Uterus (tissue), 4 donors: ENCODE data around the gene ARGFX. TPM values are rescaled to one million over a fixed set of nuclear protein-coding genes. Genes with fewer than 3 reads are reported as not detected.

ENCODE experiments used
- DNase-seq, 2 donors: peaks; one replicate each; pipeline ENCODE4 v3.0.0-alpha.2; 2019 to 2020
- H3K27ac ChIP-seq, 2 donors: fragments of 200-600 bp; sonication (generic); 1 replicate in 1 of 2; 2 replicates in 1 of 2; pipeline ENCODE4 v1.5.1; 2016 to 2018
- H3K27me3 ChIP-seq, 2 donors: fragments of 200-600 bp; sonication (generic); one replicate each; pipeline ENCODE4 v1.5.1; 2018 to 2019; ENCODE audit warnings: control low read depth in 1 of 2
- H3K36me3 ChIP-seq, 2 donors: fragments of 200-600 bp; sonication (generic); one replicate each; pipeline ENCODE4 v1.5.1; 2019; ENCODE audit warnings: control low read depth in 1 of 2
- H3K4me1 ChIP-seq, 2 donors: fragments of 200-600 bp; sonication (generic); one replicate each; pipeline ENCODE4 v1.5.1; 2018 to 2019; ENCODE audit warnings: control low read depth in 1 of 2
- H3K4me3 ChIP-seq, 2 donors: fragments of 200-600 bp; sonication (generic); 1 replicate in 1 of 2; 2 replicates in 1 of 2; pipeline ENCODE4 v1.5.1; 2018 to 2019; ENCODE audit warnings: mild to moderate bottlenecking in 1 of 2
- H3K9me3 ChIP-seq, 2 donors: fragments of 200-600 bp; sonication (generic); one replicate each; pipeline ENCODE4 v1.5.1; 2019; ENCODE audit warnings: control low read depth in 1 of 2
- POLR2A ChIP-seq, 2 donors: fragments of 450-650 bp; IDR thresholded peaks; one replicate each; pipeline ENCODE4 v1.6.1; 2016; ENCODE audit warnings: antibody characterized with exemption in 2 of 2, mild to moderate bottlenecking in 1 of 2, moderate library complexity in 1 of 2
- intact Hi-C: fragments of 100-400 bp; cut with DNase I; formaldehyde crosslinking; loops from one replicate; pipeline ENCODE4 v1.15.1; 2023; ENCODE audit warnings: low total_unique reads
- total RNA-seq, 4 donors: library from RNA; depleted of rRNA in 3 of 4; stranded (reverse); fragments of >200 nt in 3 of 4; gene quantifications; one replicate each; pipeline versions ENCODE4 v1.1.0 to v1.2.4, GENCODE V29; 2014 to 2023
- TF ChIP-seq, protein P1 (sequence below), 4 experiments: fragments of 200-600 bp in 2 of 4; fragments of 450-650 bp in 2 of 4; sonication (generic) in 2 of 4; IDR thresholded peaks; one replicate each; pipeline ENCODE4 v1.5.1; 2016 to 2019; ENCODE audit warnings: antibody characterized with exemption in 4 of 4, mild to moderate bottlenecking in 2 of 4, moderate library complexity in 1 of 4
- donor health status: DM: yes; HTN: yes; CAD: no.

ARGFX gene
- total RNA-seq, 4 donors from 2014 or later: not detected

DNA sequence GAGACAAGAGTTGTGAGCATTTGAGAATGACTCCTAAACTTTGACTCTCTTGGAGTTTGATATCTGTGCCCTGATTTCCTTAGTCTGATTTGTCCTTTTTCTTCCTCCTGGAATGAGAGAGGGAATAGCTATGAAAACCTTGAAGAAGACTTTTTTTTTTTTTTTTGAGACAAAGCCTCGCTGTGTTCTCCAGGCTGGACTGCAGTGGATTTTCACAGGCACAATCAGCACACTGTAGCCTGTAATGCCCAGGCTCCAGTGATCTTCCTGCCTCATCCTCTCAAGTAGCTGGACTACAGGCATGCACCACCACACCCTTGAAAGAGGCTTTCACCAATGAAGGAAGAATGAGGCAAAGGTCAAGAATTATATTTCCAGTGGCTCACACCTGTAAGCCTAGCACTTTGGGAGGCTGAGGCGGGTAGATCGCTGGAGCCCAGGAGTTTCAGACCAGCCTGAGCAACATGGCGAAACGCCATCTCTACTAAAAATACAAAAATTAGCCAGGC is 10.3 kb upstream of the ARGFX start:
- no peak overlapping the region for H3K4me3 ChIP-seq
- TF ChIP-seq POLR2A (IDR thresholded peaks at IDR 0.05): no peak
- TF ChIP-seq, protein P1, sequence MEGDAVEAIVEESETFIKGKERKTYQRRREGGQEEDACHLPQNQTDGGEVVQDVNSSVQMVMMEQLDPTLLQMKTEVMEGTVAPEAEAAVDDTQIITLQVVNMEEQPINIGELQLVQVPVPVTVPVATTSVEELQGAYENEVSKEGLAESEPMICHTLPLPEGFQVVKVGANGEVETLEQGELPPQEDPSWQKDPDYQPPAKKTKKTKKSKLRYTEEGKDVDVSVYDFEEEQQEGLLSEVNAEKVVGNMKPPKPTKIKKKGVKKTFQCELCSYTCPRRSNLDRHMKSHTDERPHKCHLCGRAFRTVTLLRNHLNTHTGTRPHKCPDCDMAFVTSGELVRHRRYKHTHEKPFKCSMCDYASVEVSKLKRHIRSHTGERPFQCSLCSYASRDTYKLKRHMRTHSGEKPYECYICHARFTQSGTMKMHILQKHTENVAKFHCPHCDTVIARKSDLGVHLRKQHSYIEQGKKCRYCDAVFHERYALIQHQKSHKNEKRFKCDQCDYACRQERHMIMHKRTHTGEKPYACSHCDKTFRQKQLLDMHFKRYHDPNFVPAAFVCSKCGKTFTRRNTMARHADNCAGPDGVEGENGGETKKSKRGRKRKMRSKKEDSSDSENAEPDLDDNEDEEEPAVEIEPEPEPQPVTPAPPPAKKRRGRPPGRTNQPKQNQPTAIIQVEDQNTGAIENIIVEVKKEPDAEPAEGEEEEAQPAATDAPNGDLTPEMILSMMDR (IDR thresholded peaks at IDR 0.05): no peak
- H3K36me3 ChIP-seq: no peaks in the 10 kb centered on the region
- no peak for DNase-seq
- H3K4me1 ChIP-seq: no peaks in the 10 kb centered on the region
- H3K27ac ChIP-seq: no peak overlapping the region
- H3K27me3 ChIP-seq: no peaks in the 10 kb centered on the region
- intact Hi-C loops: no loop called here
- H3K9me3 ChIP-seq: no peaks in the 10 kb centered on the region

DNA sequence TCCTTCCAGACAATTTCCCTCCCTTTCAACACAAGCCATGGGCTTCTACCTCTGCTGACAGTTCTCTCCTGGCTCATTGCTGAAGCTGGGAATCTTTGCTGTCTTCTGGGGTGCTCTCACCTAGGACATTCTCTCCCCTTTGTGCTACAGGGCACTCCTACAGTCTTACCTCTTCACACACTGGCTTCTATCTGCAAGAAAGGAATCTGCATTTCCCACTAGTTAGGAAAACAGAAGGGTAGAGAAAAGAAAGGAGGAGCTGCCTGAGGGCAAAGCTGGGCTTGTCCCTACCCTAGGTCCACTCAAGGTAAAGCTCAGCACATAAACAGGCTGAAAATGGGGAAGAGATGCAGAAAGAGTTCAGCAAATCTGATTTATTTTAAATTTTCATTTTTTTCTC is 5.6 kb upstream of the ARGFX start:
- no peak for DNase-seq

DNA sequence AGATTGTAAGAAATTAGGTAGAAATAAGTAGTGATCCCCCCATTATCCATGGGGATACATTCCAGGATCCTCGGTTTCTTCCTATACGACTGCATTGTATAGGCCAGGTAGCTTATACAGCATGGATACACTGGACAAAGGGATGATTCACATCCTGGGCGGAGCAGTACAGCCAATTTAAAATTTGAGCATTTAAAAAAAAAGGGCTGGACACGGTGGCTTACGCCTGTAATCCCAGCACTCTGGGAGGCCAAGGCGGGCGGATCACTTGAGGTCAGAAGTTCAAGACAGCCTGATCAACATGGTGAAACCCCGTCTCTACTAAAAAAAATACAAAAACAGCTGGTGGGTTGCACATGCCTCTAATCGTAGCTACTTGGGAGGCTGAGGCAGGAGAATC is 976 bp upstream of the ARGFX start:
- intact Hi-C loops: no loop called here
- Histone ChIP-seq H3K4me3 (no peak overlapping the region), H3K36me3 (no peaks in the 10 kb centered on the region), H3K27me3 (no peaks in the 10 kb centered on the region), H3K27ac (no peak overlapping the region), H3K9me3 (no peaks in the 10 kb centered on the region), H3K4me1 (no peaks in the 10 kb centered on the region)
- no peak for TF ChIP-seq POLR2A (IDR thresholded peaks at IDR 0.05)
- TF ChIP-seq, protein P1 (IDR thresholded peaks at IDR 0.05): no peak
- DNase-seq: no peak

More for the DNA sequence above, 5.6 kb upstream of the ARGFX start:
- no peak for TF ChIP-seq POLR2A (IDR thresholded peaks at IDR 0.05)
- intact Hi-C loops: no loop called here
- H3K4me1 ChIP-seq: no peaks in the 10 kb centered on the region
- H3K27ac ChIP-seq: no peak overlapping the region
- no peaks in the 10 kb centered on the region for H3K27me3 ChIP-seq
- no peak overlapping the region for H3K4me3 ChIP-seq
- H3K36me3 ChIP-seq: no peaks in the 10 kb centered on the region
- H3K9me3 ChIP-seq: no peaks in the 10 kb centered on the region

DNA sequence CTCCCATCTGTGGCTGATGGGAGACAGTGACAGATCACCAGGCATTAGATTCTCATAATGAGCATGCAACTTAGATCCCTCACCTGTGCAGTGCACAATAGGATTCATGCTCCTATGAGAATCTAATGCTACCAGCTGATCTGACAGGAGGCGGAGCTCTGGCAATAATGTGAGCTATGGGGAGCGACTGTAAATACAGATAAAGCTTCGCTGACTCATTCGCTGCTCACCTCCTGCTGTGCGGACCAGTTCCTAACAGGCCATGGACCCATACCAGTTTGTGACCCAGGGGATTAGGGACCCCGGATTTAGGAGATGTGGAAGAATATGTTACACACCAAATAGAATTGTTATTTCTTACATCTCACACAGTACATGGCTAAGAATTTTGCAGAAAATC is 6.7 kb downstream of the ARGFX start:
- Histone ChIP-seq H3K27me3 (no peaks in the 10 kb centered on the region), H3K27ac (no peak overlapping the region), H3K4me3 (no peak overlapping the region), H3K9me3 (no peaks in the 10 kb centered on the region), H3K4me1 (no peaks in the 10 kb centered on the region), H3K36me3 (no peaks in the 10 kb centered on the region)
- no peak for DNase-seq
- intact Hi-C loops: no loop called here
- TF ChIP-seq, protein P1 (IDR thresholded peaks at IDR 0.05): no peak
- no peak for TF ChIP-seq POLR2A (IDR thresholded peaks at IDR 0.05)

DNA sequence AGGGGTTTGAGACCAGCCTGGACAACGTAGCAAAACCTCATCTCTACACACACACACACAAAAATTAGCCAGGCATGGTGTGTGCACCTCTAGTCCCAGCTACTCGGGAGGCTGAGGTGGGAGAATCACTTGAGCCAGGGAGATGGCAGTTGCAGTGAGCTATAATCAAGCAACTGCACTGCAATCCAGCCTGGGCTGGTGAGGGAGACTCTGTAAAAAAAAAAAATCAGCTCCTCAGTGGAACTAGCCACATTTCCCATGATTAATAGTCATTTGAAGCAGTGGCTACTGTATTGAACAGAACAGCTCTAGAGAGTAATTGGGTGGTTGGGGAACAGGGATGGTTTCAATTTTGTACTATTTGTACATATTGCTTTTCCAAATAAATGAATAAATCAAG is 13.9 kb downstream of the ARGFX start:
- no peak for DNase-seq
- Histone ChIP-seq H3K27me3 (no peaks in the 10 kb centered on the region), H3K9me3 (no peaks in the 10 kb centered on the region), H3K4me1 (no peaks in the 10 kb centered on the region), H3K36me3 (no peaks in the 10 kb centered on the region), H3K27ac (no peak overlapping the region), H3K4me3 (no peak overlapping the region)
- no peak for TF ChIP-seq POLR2A (IDR thresholded peaks at IDR 0.05)
- TF ChIP-seq, protein P1 (IDR thresholded peaks at IDR 0.05): no peak
- intact Hi-C loops: no loop called here

DNA sequence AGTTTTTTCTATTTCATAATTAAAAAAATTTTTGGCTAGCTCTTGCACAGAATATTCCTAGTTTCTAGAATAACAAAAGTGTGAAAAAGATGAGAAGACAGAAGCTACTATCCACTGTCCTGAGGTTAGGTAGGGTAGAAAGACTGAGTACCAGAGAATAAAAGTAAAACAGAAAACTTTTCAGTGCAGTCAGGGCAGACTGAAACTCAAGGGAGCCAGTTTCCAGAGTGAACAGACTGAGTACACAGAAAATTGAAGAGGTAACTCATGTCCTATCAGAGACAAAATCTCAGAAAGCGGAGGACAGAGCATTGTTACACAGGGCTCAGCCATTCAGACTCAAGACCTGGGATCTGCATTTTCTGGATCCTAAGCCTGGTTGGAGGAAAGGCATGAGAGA is 16.7 kb downstream of the ARGFX start:
- Histone ChIP-seq H3K4me3 (no peak overlapping the region), H3K4me1 (no peaks in the 10 kb centered on the region), H3K27ac (no peak overlapping the region), H3K9me3 (no peaks in the 10 kb centered on the region), H3K36me3 (no peaks in the 10 kb centered on the region), H3K27me3 (no peaks in the 10 kb centered on the region)
- TF ChIP-seq, protein P1 (IDR thresholded peaks at IDR 0.05): no peak
- no peak for TF ChIP-seq POLR2A (IDR thresholded peaks at IDR 0.05)
- intact Hi-C loops: no loop called here
- DNase-seq: no peak
